Esophagus (tissue), 2 donors: ENCODE measurements around the gene TMEM151B. TPM values are rescaled to one million over a fixed set of nuclear protein-coding genes. Genes with fewer than 3 reads are reported as not detected.
A peak's percentile ranks its signal among the peaks of the same experiment; 100 is the strongest.

Source experiments
- H3K27ac ChIP-seq, 2 donors: one replicate each; pipeline ENCODE4 v1.5.1; 2013; ENCODE audit warnings: low read depth in 2 of 2, mild to moderate bottlenecking in 2 of 2, inconsistent platforms in 1 of 2, low read length in 1 of 2, moderate library complexity in 1 of 2
- H3K27me3 ChIP-seq, 2 donors: one replicate each; pipeline ENCODE4 v1.6.1; 2013; ENCODE audit warnings: low read length in 2 of 2, control low read depth in 1 of 2, mild to moderate bottlenecking in 1 of 2; ENCODE audit not compliant: insufficient read depth in 2 of 2, control insufficient read depth in 1 of 2
- H3K36me3 ChIP-seq, 2 donors: one replicate each; pipeline ENCODE4 v1.6.1; 2013; ENCODE audit warnings: low read length in 1 of 2; ENCODE audit not compliant: control insufficient read depth in 2 of 2, insufficient read depth in 2 of 2
- H3K4me1 ChIP-seq, 2 donors: one replicate each; pipeline ENCODE4 v1.6.1; 2013; ENCODE audit warnings: low read length in 1 of 2; ENCODE audit not compliant: control insufficient read depth in 2 of 2, insufficient read depth in 2 of 2
- H3K4me3 ChIP-seq, 2 donors: one replicate each; pipeline ENCODE4 v1.5.1; 2013; ENCODE audit warnings: low read length in 2 of 2, mild to moderate bottlenecking in 2 of 2, low read depth in 1 of 2, moderate library complexity in 1 of 2
- H3K9me3 ChIP-seq, 2 donors: one replicate each; pipeline ENCODE4 v1.6.1; 2013; ENCODE audit warnings: mild to moderate bottlenecking in 2 of 2, low read depth in 1 of 2, low read length in 1 of 2, moderate library complexity in 1 of 2; ENCODE audit not compliant: control insufficient read depth in 2 of 2, insufficient read depth in 1 of 2
- WGBS, 2 donors: extraction: QIAGEN DNeasy Blood & Tissue Kit; methylation state at CpG; one replicate each; pipeline ENCODE4 v1.1.7; 2013; 5-methylcytosine and 5-hydroxymethylcytosine counted together
- polyA plus RNA-seq, 2 donors: library from polyadenylated mRNA; stranded (reverse); fragments of 200-250 nt; gene quantifications; one replicate each; pipeline ENCODE4 v1.2.3, GENCODE V29; 2013
- donor health status: healthy with polysubstance abuse.
- donor health status: Bipolar disorder and iron deficiency.

The TMEM151B gene
- polyA plus RNA-seq, 2 donors, result 0.06 TPM; not detected in 1

DNA sequence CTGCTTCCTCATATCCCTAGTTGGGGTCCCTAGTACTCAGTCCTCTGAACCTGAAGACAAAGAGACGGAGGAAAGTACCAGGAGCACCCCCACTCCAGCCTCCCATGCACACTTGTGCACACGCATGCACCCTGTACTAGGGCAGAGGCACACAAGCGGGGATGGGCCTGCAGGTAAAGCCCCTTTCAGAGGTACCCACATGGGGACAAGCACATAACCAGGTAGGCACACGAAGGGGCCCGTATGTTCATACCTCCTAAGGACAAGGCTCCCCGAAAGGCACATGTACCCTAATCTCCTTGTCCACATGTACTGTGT lies 1.1 kb downstream of the TMEM151B start:
- peaks cover 0 to 16% of the 10 kb centered on the region in 2 donors for H3K27me3 ChIP-seq
- H3K27ac ChIP-seq, result no peak overlapping the region
- no peaks in the 10 kb centered on the region for H3K36me3 ChIP-seq
- H3K4me1 ChIP-seq, result peaks cover 0 to 5% of the 10 kb centered on the region in 2 donors
- no peaks in the 10 kb centered on the region for H3K9me3 ChIP-seq
- WGBS, 2 donors, result 80 to 81% methylated on average over 6 of the region's 6 CpGs
- no peak overlapping the region for H3K4me3 ChIP-seq

DNA sequence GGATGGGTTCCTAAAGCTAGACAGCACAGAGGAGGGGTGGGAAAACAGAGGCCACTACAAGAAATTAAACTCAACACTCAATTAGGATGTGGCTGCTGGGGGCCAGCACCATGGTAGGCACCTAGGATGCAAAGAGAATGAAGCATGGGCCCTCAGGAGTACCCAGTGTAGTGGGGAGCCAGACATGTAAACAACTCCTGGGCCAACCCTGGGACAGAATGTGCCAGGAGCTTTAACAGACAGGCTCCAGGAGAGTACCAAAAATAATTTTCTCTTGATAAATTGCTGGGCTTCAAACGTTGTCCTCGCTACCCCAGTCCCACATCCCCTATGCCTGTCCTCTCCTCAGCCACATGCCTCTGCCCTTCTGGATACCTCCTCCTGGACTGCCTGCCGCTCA lies 1.7 kb downstream of the TMEM151B start:
- whole genome bisulfite sequencing, 2 donors, result 61 to 67% methylated on average over 3 of the region's 3 CpGs
- Histone ChIP-seq H3K27me3 (peaks cover 2 to 17% of the 10 kb centered on the region in 2 donors), H3K36me3 (no peaks in the 10 kb centered on the region)

DNA sequence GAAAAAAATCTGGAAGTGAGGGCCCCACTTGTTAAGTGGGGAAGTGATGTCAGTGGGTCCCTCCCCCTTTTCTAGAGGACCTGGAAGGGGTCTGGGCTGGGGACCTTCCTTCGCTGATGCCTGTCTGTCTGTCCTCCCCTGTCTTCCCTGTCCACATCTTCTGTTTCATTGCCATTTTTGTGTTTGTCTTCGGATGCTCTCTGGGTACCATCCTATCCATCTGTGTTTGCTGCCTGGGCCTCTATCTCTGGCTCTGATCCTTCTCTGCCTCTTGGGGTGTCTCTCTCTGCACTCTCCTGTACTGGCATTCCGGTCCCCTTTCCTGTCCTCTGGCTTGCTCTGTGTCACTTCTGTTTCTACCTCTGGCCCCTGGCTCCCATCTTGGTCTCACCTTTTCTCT lies 2.3 kb downstream of the TMEM151B start:
- H3K4me1 ChIP-seq, result peaks cover 0 to 6% of the 10 kb centered on the region in 2 donors
- H3K27me3 ChIP-seq, result peaks cover 6 to 17% of the 10 kb centered on the region in 2 donors
- H3K4me3 ChIP-seq, result no peak overlapping the region
- no peaks in the 10 kb centered on the region for H3K36me3 ChIP-seq
- H3K9me3 ChIP-seq, result no peaks in the 10 kb centered on the region
- WGBS, 2 donors, result 90% methylated on average over 3 of the region's 3 CpGs
- no peak overlapping the region for H3K27ac ChIP-seq

More for the DNA sequence above, 1.7 kb downstream of the TMEM151B start:
- H3K4me3 ChIP-seq, result no peak overlapping the region
- H3K9me3 ChIP-seq, result no peaks in the 10 kb centered on the region
- peaks cover 0 to 6% of the 10 kb centered on the region in 2 donors for H3K4me1 ChIP-seq
- H3K27ac ChIP-seq, result no peak overlapping the region

GRCh38 chr6:44272999-44273566 lies 2.8 kb downstream of the TMEM151B start:
- Histone ChIP-seq H3K36me3 (no peaks in the 10 kb centered on the region), H3K9me3 (no peaks in the 10 kb centered on the region), H3K4me1 (peaks cover 0 to 6% of the 10 kb centered on the region in 2 donors), H3K27ac (no peak overlapping the region), H3K4me3 (no peak overlapping the region), H3K27me3 (peaks cover 6 to 17% of the 10 kb centered on the region in 2 donors)
- 81 to 82% methylated on average over 23 of the region's 23 CpGs for WGBS, 2 donors

DNA sequence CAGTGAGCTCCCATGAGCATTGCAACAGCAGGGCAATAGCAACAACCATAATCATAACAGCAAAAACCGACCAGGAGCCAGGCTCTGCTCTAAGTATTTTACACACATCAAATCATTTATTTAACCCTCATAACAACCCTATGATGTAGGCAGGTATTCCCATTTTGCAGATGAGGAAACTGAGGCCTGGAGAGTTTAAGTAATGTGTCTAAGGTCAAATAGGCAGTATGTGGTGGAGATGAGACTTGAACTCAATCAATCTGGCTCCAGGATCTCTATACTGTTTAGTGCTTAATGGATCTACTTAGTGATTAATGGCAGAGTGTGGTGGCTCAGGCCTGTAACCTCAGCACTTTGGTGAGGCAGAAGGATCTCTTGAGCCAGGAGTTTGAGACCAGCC lies 3.4 kb downstream of the TMEM151B start:
- no peaks in the 10 kb centered on the region for H3K9me3 ChIP-seq
- H3K4me3 ChIP-seq, result no peak overlapping the region
- peaks cover 6 to 17% of the 10 kb centered on the region in 2 donors for H3K27me3 ChIP-seq
- peaks cover 0 to 6% of the 10 kb centered on the region in 2 donors for H3K4me1 ChIP-seq
- 52 to 72% methylated on average over 1 of the region's 1 CpG for WGBS, 2 donors
- H3K36me3 ChIP-seq, result no peaks in the 10 kb centered on the region
- H3K27ac ChIP-seq, result no peak overlapping the region

DNA sequence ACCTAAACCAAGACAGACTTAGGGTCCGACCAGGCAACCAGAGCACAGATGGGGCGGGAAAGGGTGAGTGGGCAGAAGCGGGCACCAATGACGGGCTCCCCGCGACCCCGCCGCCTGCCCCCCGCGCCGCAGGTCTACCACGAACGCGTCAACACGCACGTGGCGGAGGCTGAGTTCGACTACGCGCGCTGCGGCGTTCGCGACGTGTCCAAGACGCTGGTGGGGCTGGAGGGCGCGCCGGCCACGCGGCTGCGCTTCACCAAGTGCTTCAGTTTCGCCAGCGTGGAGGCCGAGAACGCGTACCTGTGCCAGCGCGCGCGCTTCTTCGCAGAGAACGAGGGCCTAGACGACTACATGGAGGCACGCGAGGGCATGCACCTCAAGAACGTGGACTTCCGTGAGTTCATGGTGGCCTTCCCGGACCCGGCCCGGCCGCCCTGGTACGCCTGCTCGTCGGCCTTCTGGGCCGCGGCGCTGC lies 5.1 kb downstream of the TMEM151B start:
- Histone ChIP-seq H3K9me3 (no peaks in the 10 kb centered on the region), H3K4me3 (no peak overlapping the region), H3K27ac (no peak overlapping the region), H3K36me3 (no peaks in the 10 kb centered on the region), H3K4me1 (peaks cover 0 to 6% of the 10 kb centered on the region in 2 donors), H3K27me3 (peaks cover 6 to 13% of the 10 kb centered on the region in 2 donors)
- WGBS, 2 donors, result 79 to 86% methylated on average over 59 of the region's 59 CpGs

- 10 to 13% methylated on average over 96 to 109 of the region's 109 CpGs for WGBS, 2 donors
- H3K4me1 ChIP-seq, result peaks cover 0 to 6% of the 10 kb centered on the region in 2 donors
- peak overlapping the region; percentile 17 to 23 for H3K4me3 ChIP-seq
- H3K27ac ChIP-seq, result no peak overlapping the region
- no peaks in the 10 kb centered on the region for H3K9me3 ChIP-seq
- H3K36me3 ChIP-seq, result no peaks in the 10 kb centered on the region
- H3K27me3 ChIP-seq, result peaks cover 6 to 10% of the 10 kb centered on the region in 2 donors
Observed at GRCh38 chr6:44275749-44276648, 5.7 kb downstream of the TMEM151B start.

DNA sequence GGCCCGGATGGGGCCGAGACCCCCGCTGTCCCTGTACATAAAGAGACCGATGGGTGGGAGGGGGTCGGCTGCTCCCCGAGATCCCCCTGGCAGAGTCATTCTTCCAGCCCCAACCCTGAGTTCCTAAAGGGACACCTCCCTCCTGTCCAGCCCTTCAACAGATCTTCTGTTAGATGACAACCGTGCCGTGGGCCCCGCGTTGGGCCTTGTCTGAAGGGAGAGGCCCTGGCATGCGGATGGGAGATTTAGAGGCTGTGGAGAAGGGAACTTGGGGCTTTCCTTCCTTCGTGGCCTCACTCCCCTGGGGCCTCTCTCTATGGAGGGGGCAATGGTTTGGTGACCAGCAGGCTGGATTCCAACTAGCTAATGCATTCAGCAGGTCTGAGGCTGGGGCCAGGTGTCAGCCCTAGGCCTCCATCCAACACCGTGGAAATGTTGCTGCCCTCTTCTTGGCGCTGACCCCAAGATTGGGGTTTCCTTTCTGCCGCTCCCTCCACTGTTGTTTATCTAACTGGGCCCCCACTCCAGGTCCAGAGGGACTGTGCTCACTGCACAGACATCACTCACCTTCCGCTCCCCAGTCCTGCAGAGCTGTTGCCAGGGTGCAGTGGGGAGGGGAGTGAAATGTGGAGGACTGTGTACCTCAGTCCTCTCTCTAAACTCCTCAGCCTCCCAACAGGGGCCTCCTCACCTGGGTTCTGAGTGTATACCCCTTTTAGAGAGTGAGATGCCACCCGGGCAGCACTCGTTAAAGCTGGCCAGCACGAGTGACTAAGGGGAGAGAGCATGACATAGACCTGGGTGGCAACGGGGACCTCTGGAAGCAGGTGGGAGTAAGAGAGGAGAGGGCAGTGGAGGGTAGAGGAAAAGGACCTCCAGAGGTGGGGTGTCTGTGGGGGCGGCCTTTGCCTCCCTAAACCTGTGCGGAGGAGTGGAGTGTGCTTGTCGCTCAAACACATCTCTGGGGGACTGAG lies 6.7 kb downstream of the TMEM151B start:
- WGBS, 2 donors, result 78 to 80% methylated on average over 23 of the region's 23 CpGs
- Histone ChIP-seq H3K4me1 (peaks cover 0 to 6% of the 10 kb centered on the region in 2 donors), H3K27ac (no peak overlapping the region), H3K9me3 (no peaks in the 10 kb centered on the region), H3K4me3 (no peak overlapping the region), H3K36me3 (no peaks in the 10 kb centered on the region), H3K27me3 (peaks cover 6 to 7% of the 10 kb centered on the region in 2 donors)

DNA sequence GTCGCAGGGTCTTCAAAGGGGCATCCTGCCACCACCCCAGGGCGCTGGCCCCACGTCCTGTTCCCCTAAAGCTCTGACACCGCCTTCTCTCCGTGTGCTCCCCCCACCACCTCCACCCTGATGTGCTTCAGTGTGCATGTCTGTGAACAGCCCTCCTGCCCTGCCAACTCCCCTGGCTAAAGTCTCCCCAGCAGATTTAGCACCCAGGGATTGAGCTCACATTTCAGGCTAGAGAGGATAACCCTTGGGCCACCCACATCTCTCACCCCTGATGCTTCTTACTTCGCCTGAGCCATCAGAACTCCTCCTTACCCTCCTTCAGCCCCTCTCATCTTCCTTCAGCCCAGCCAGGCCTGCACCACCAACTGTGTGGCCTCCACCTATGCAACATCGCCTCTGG lies 7.5 kb downstream of the TMEM151B start:
- Histone ChIP-seq H3K36me3 (no peaks in the 10 kb centered on the region), H3K27ac (no peak overlapping the region), H3K9me3 (no peaks in the 10 kb centered on the region), H3K27me3 (peaks cover 5 to 6% of the 10 kb centered on the region in 2 donors), H3K4me1 (peaks cover 0 to 6% of the 10 kb centered on the region in 2 donors), H3K4me3 (no peak overlapping the region)
- WGBS, 2 donors, result 81 to 85% methylated on average over 7 of the region's 7 CpGs
